HepG2 (cell line): ENCODE measurements around the gene MTCH1. TPM values are rescaled to one million over a fixed set of nuclear protein-coding genes. Genes with fewer than 3 reads are reported as not detected.

Experiments used
- CEBPZ ChIP-seq: IDR thresholded peaks from 2 replicates; pipeline ENCODE4 v1.6.1; 2012; ENCODE audit warnings: low read length, improper control_type of control experiment
- HMGA1 ChIP-seq: sonication (generic); formaldehyde crosslinking; conservative IDR thresholded peaks from 2 replicates; pipeline ENCODE4 v1.4.0; 2020; ENCODE audit warnings: missing genetic modification reagents
- MED1 ChIP-seq: sonication (generic); formaldehyde crosslinking; IDR thresholded peaks from 2 replicates; pipeline ENCODE4 v1.4.0; 2020; ENCODE audit warnings: missing genetic modification reagents
- MZF1 ChIP-seq: sonication (generic); formaldehyde crosslinking; IDR thresholded peaks from 2 replicates; pipeline ENCODE4 v1.8.1; 2023; ENCODE audit warnings: mild to moderate bottlenecking, missing genetic modification reagents, borderline replicate concordance
- RARG ChIP-seq: sonication (generic); formaldehyde crosslinking; IDR thresholded peaks from 2 replicates; pipeline ENCODE4 v1.4.0; 2020; ENCODE audit warnings: low read depth, mild to moderate bottlenecking, missing genetic modification reagents
- SALL1 ChIP-seq: sonication (generic); formaldehyde crosslinking; IDR thresholded peaks from 2 replicates; pipeline ENCODE4 v1.8.0; 2022; ENCODE audit warnings: mild to moderate bottlenecking, missing genetic modification reagents
- SATB2 ChIP-seq: sonication (generic); formaldehyde crosslinking; IDR thresholded peaks from 2 replicates; pipeline ENCODE4 v1.5.0; 2020; ENCODE audit warnings: missing genetic modification reagents
- SPEN ChIP-seq: sonication (generic); formaldehyde crosslinking; IDR thresholded peaks from 2 replicates; pipeline ENCODE4 v1.5.1; 2020; ENCODE audit warnings: low read depth, mild to moderate bottlenecking, missing genetic modification reagents
- SRSF1 ChIP-seq: fragments of 200-400 bp; formaldehyde crosslinking; optimal IDR thresholded peaks from 2 replicates; pipeline ENCODE3; 2017; ENCODE audit warnings: mild to moderate bottlenecking, low read depth, low read length, moderate library complexity
- ZBTB42 ChIP-seq: sonication (generic); formaldehyde crosslinking; IDR thresholded peaks from 2 replicates; pipeline ENCODE4 v1.5.0; 2020; ENCODE audit warnings: mild to moderate bottlenecking, missing genetic modification reagents
- ZFP37 ChIP-seq: sonication (generic); formaldehyde crosslinking; IDR thresholded peaks from 2 replicates; pipeline ENCODE4 v1.4.0; 2020; ENCODE audit warnings: missing genetic modification reagents, borderline replicate concordance
- ZNF34 ChIP-seq: sonication (generic); formaldehyde crosslinking; IDR thresholded peaks from 2 replicates; pipeline ENCODE4 v1.4.0; 2020; ENCODE audit warnings: mild to moderate bottlenecking, missing genetic modification reagents, borderline replicate concordance
- ZNF451 ChIP-seq: sonication (generic); formaldehyde crosslinking; IDR thresholded peaks from 2 replicates; pipeline ENCODE4 v1.5.0; 2020; ENCODE audit warnings: mild to moderate bottlenecking, missing genetic modification reagents
- ZNF605 ChIP-seq: sonication (generic); formaldehyde crosslinking; IDR thresholded peaks from 2 replicates; pipeline ENCODE4 v1.8.0; 2022; ENCODE audit warnings: mild to moderate bottlenecking, missing genetic modification reagents
- ZNF776 ChIP-seq: sonication (generic); formaldehyde crosslinking; IDR thresholded peaks from 2 replicates; pipeline ENCODE4 v1.4.0; 2020; ENCODE audit warnings: mild to moderate bottlenecking, missing genetic modification reagents
- ZUFSP ChIP-seq: sonication (generic); formaldehyde crosslinking; IDR thresholded peaks from 2 replicates; pipeline ENCODE4 v1.9.0; 2021; ENCODE audit warnings: missing genetic modification reagents, mild to moderate bottlenecking, borderline replicate concordance
- polyA plus RNA-seq, 8 experiments: library from polyadenylated mRNA; depleted of rRNA in 3 of 8; stranded (reverse) in 7 of 8; unstranded in 1 of 8; fragments of >200 nt; fragmentation: Illumina TruSeq in 4 of 8; extraction: Trizol in 4 of 8; gene quantifications; 2 replicates each; pipeline versions ENCODE4 v1.2.1 to v1.2.3, GENCODE V29; 2011 to 2016; ENCODE audit warnings: low read depth in 4 of 8, missing spikeins in 1 of 8, mixed read lengths in 1 of 8; ENCODE audit not compliant: insufficient read depth in 1 of 8
- total RNA-seq, 5 experiments: library from RNA; depleted of rRNA; stranded (reverse); fragments of >200 nt; fragmentation: Illumina TruSeq; extraction: Trizol; gene quantifications; 2 replicates each; pipeline ENCODE4 v1.2.3, GENCODE V29; 2016; ENCODE audit warnings: low read depth in 1 of 5
- TF ChIP-seq, protein P1 (sequence below): sonication (generic); formaldehyde crosslinking; IDR thresholded peaks from 2 replicates; pipeline ENCODE4 v1.4.0; 2020; ENCODE audit warnings: missing genetic modification reagents
- TF ChIP-seq, protein P2 (sequence below): sonication (generic); formaldehyde crosslinking; IDR thresholded peaks from 2 replicates; pipeline ENCODE4 v1.4.0; 2020; ENCODE audit warnings: missing genetic modification reagents, mild to moderate bottlenecking, borderline replicate concordance
- TF ChIP-seq, protein P3 (sequence below): sonication (generic); formaldehyde crosslinking; conservative IDR thresholded peaks from 2 replicates; pipeline ENCODE4 v1.4.0; 2020; ENCODE audit warnings: missing genetic modification reagents

The MTCH1 gene
- total and polyA plus RNA-seq, 2 of the 13 experiments (the other 11 are each of a cell fraction or from before 2014, with no cell fraction given) = 86.2 to 144 TPM

GRCh38 chr6:37018198-37019064 is 32.4 kb upstream of the MTCH1 start (continued):
- TF ChIP-seq, protein P1, sequence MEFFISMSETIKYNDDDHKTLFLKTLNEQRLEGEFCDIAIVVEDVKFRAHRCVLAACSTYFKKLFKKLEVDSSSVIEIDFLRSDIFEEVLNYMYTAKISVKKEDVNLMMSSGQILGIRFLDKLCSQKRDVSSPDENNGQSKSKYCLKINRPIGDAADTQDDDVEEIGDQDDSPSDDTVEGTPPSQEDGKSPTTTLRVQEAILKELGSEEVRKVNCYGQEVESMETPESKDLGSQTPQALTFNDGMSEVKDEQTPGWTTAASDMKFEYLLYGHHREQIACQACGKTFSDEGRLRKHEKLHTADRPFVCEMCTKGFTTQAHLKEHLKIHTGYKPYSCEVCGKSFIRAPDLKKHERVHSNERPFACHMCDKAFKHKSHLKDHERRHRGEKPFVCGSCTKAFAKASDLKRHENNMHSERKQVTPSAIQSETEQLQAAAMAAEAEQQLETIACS (CRISPR knock-in tag) = no peak
- peak; percentile 56; the same call in 1 of the 2 replicates for TF ChIP-seq SALL1
- 0 out of 2 replicates have a peak, but pooled peaks have one; percentile 17 for TF ChIP-seq RARG
- no peak for TF ChIP-seq CEBPZ
- TF ChIP-seq ZUFSP = no peak
- no peak for TF ChIP-seq SATB2 (CRISPR knock-in tag)
- TF ChIP-seq, protein P2, sequence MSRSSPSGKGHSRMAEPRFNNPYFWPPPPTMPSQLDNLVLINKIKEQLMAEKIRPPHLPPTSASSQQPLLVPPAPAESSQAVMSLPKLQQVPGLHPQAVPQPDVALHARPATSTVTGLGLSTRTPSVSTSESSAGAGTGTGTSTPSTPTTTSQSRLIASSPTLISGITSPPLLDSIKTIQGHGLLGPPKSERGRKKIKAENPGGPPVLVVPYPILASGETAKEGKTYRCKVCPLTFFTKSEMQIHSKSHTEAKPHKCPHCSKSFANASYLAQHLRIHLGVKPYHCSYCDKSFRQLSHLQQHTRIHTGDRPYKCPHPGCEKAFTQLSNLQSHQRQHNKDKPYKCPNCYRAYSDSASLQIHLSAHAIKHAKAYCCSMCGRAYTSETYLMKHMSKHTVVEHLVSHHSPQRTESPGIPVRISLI (CRISPR knock-in tag) = peak; percentile 26; the same call in 1 of the 2 replicates
- TF ChIP-seq ZNF605 = peak; percentile 54; the same call in 1 of the 2 replicates
- TF ChIP-seq SRSF1 = no peak
- TF ChIP-seq ZNF34 (CRISPR knock-in tag) = 0 out of 2 replicates have a peak, but pooled peaks have one; percentile 47
- TF ChIP-seq ZNF451 (CRISPR knock-in tag) = no peak
- TF ChIP-seq, protein P3, sequence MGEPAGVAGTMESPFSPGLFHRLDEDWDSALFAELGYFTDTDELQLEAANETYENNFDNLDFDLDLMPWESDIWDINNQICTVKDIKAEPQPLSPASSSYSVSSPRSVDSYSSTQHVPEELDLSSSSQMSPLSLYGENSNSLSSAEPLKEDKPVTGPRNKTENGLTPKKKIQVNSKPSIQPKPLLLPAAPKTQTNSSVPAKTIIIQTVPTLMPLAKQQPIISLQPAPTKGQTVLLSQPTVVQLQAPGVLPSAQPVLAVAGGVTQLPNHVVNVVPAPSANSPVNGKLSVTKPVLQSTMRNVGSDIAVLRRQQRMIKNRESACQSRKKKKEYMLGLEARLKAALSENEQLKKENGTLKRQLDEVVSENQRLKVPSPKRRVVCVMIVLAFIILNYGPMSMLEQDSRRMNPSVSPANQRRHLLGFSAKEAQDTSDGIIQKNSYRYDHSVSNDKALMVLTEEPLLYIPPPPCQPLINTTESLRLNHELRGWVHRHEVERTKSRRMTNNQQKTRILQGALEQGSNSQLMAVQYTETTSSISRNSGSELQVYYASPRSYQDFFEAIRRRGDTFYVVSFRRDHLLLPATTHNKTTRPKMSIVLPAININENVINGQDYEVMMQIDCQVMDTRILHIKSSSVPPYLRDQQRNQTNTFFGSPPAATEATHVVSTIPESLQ (CRISPR knock-in tag) = no peak; the same call in 1 of the 2 replicates
- TF ChIP-seq ZBTB42 (CRISPR knock-in tag) = no peak
- no peak for TF ChIP-seq MZF1
- TF ChIP-seq ZNF776 (CRISPR knock-in tag) = no peak
- TF ChIP-seq HMGA1 = no peak
- 0 out of 2 replicates have a peak, but pooled peaks have one; percentile 20 for TF ChIP-seq ZFP37
- no peak for TF ChIP-seq SPEN (CRISPR knock-in tag)
- peak; percentile 37 for TF ChIP-seq MED1 (CRISPR knock-in tag)
